ENCODE measurements around the gene PPP4R1. TPM values are rescaled to one million over a fixed set of nuclear protein-coding genes. Genes with fewer than 3 reads are reported as not detected.
A peak's percentile ranks its signal among the peaks of the same experiment; 100 is the strongest.

Gene PPP4R1
- total RNA-seq, 1 experiment from 2014 or later, result 71.1 TPM

- Mint-ChIP-seq H3K27me3 (ENCODE audit: low read depth) (no peaks in the 10 kb centered on the region), H3K4me1 (no peaks in the 10 kb centered on the region), H3K36me3 (peaks cover 80% of the 10 kb centered on the region), H3K27ac (peak overlapping the region; percentile 70; the same call in 1 of the 2 replicates), H3K9me3 (peaks cover 3% of the 10 kb centered on the region), H3K4me3 (no peak overlapping the region)
- ATAC-seq (no peak), DNase-seq (ENCODE audit: low spot score) (no peak)
- CTCF ChIA-PET, result no interaction called here
- no peak for TF ChIP-seq ZNF532 (CRISPR knock-in tag; IDR thresholded peaks at IDR 0.05; ENCODE audit: borderline replicate concordance)
- TF ChIP-seq ZNF425 (CRISPR knock-in tag; conservative IDR thresholded peaks at IDR 0.05), result no peak
- no peak for TF ChIP-seq OVOL2 (CRISPR knock-in tag; IDR thresholded peaks at IDR 0.05; ENCODE audit: borderline replicate concordance)
- TF ChIP-seq ZNF281 (CRISPR knock-in tag; IDR thresholded peaks at IDR 0.05), result no peak
- no peak for TF ChIP-seq MYBL2 (CRISPR knock-in tag; IDR thresholded peaks at IDR 0.05)
- no peak for TF ChIP-seq JAZF1 (CRISPR knock-in tag; IDR thresholded peaks at IDR 0.05)
- no peak for TF ChIP-seq TCF7 (CRISPR knock-in tag; IDR thresholded peaks at IDR 0.05; ENCODE audit: low read depth)
- no peak for TF ChIP-seq ZNF317 (CRISPR knock-in tag; IDR thresholded peaks at IDR 0.05; ENCODE audit: borderline replicate concordance, low read depth)
- POLR2A ChIA-PET, result no interaction called here
These were observed 55.8 kb downstream of the PPP4R1 start for GRCh38 chr18:9558387-9559064.

- H3K27me3 Mint-ChIP-seq (ENCODE audit: low read depth), result no peaks in the 10 kb centered on the region
- CTCF ChIA-PET, result interaction anchor here (1.5 kb wide), 1 partner anchor 18 kb away, joined by 3 read pairs; no protein-coding TSS in a partner anchor
- TF ChIP-seq ATF2 (CRISPR knock-in tag; IDR thresholded peaks at IDR 0.05; ENCODE audit: borderline replicate concordance, low read depth) (no peak), KAT7 (CRISPR knock-in tag; IDR thresholded peaks at IDR 0.05; ENCODE audit: borderline replicate concordance) (no peak), ZBTB43 (CRISPR knock-in tag; IDR thresholded peaks at IDR 0.05) (no peak)
- H3K4me1 Mint-ChIP-seq, result no peaks in the 10 kb centered on the region
- no peak overlapping the region for H3K4me3 Mint-ChIP-seq
- no peak overlapping the region for H3K27ac Mint-ChIP-seq
- peaks cover 81% of the 10 kb centered on the region for H3K36me3 Mint-ChIP-seq
- POLR2A ChIA-PET, result no interaction called here
- ATAC-seq (no peak), DNase-seq (ENCODE audit: low spot score) (no peak)
- peaks cover 14% of the 10 kb centered on the region for H3K9me3 Mint-ChIP-seq
These were observed 57.0 kb downstream of the PPP4R1 start for GRCh38 chr18:9557250-9557943.
